Mesothelial cell of epicardium (in vitro differentiated cells): ENCODE results near the gene CLPSL2. TPM values are rescaled to one million over a fixed set of nuclear protein-coding genes. Genes with fewer than 3 reads are reported as not detected.

Source experiments
- DNase-seq, 2 experiments: peaks; one replicate each; pipeline ENCODE4 v3.0.0; 2021; ENCODE audit warnings: low spot score in 2 of 2; ENCODE audit not compliant: unreplicated experiment in 2 of 2
- H3K27ac Mint-ChIP-seq: 2 replicates; pipeline ENCODE4 v1.8.0; 2021; ENCODE audit warnings: mixed read lengths
- H3K27me3 Mint-ChIP-seq: 2 replicates; pipeline ENCODE4 v1.8.0; 2021; ENCODE audit warnings: low read depth, mixed read lengths
- H3K36me3 Mint-ChIP-seq: 2 replicates; pipeline ENCODE4 v1.8.0; 2021; ENCODE audit warnings: mixed read lengths
- H3K4me1 Mint-ChIP-seq: 2 replicates; pipeline ENCODE4 v1.8.0; 2021; ENCODE audit warnings: mixed read lengths
- H3K4me3 Mint-ChIP-seq: 2 replicates; pipeline ENCODE4 v1.8.0; 2021; ENCODE audit warnings: mild to moderate bottlenecking, moderate library complexity, mixed read lengths
- H3K9me3 Mint-ChIP-seq: 2 replicates; pipeline ENCODE4 v1.8.0; 2021; ENCODE audit warnings: mixed read lengths
- CTCF ChIP-seq: fragments of 200-600 bp; sonication (generic); IDR thresholded peaks from one replicate; pipeline ENCODE4 v1.5.0; 2021; ENCODE audit warnings: antibody characterized with exemption; ENCODE audit not compliant: unreplicated experiment
- total RNA-seq: library from RNA; stranded (reverse); gene quantifications from 3 replicates; pipeline ENCODE4 v1.2.1, GENCODE V29; 2021

Gene CLPSL2
- total RNA-seq, 1 donor from 2014 or later, result not detected

GRCh38 chr6:35784200-35784599, 7.8 kb downstream of the CLPSL2 start:
- Mint-ChIP-seq H3K4me3 (no peak overlapping the region), H3K27ac (no peak overlapping the region), H3K36me3 (no peaks in the 10 kb centered on the region), H3K9me3 (no peaks in the 10 kb centered on the region), H3K4me1 (peaks cover 3% of the 10 kb centered on the region), H3K27me3 (peaks cover 30% of the 10 kb centered on the region)
- no peak for TF ChIP-seq CTCF
- no peak for DNase-seq

GRCh38 chr6:35786272-35786671, 9.9 kb downstream of the CLPSL2 start:
- no peak for TF ChIP-seq CTCF
- Mint-ChIP-seq H3K27ac (no peak overlapping the region), H3K4me1 (peaks cover 3% of the 10 kb centered on the region), H3K36me3 (no peaks in the 10 kb centered on the region), H3K27me3 (peaks cover 38% of the 10 kb centered on the region), H3K4me3 (no peak overlapping the region), H3K9me3 (no peaks in the 10 kb centered on the region)
- no peak for DNase-seq

GRCh38 chr6:35786810-35787209, 10.4 kb downstream of the CLPSL2 start:
- H3K27me3 Mint-ChIP-seq, result peaks cover 38% of the 10 kb centered on the region
- H3K9me3 Mint-ChIP-seq, result no peaks in the 10 kb centered on the region
- DNase-seq, result no peak
- H3K27ac Mint-ChIP-seq, result no peak overlapping the region
- H3K36me3 Mint-ChIP-seq, result no peaks in the 10 kb centered on the region
- peaks cover 3% of the 10 kb centered on the region for H3K4me1 Mint-ChIP-seq
- H3K4me3 Mint-ChIP-seq, result no peak overlapping the region
- TF ChIP-seq CTCF, result no peak

GRCh38 chr6:35787266-35788218, 11.1 kb downstream of the CLPSL2 start:
- no peaks in the 10 kb centered on the region for H3K36me3 Mint-ChIP-seq

GRCh38 chr6:35788423-35788982, 12.1 kb downstream of the CLPSL2 start:
- no peak for TF ChIP-seq CTCF
- peaks cover 37% of the 10 kb centered on the region for H3K27me3 Mint-ChIP-seq
- DNase-seq, result no peak
- H3K9me3 Mint-ChIP-seq, result no peaks in the 10 kb centered on the region
- no peaks in the 10 kb centered on the region for H3K4me1 Mint-ChIP-seq
- H3K4me3 Mint-ChIP-seq, result no peak overlapping the region
- no peaks in the 10 kb centered on the region for H3K36me3 Mint-ChIP-seq
- no peak overlapping the region for H3K27ac Mint-ChIP-seq

More at GRCh38 chr6:35787266-35788218, 11.1 kb downstream of the CLPSL2 start:
- H3K4me1 Mint-ChIP-seq, result no peaks in the 10 kb centered on the region
- H3K9me3 Mint-ChIP-seq, result no peaks in the 10 kb centered on the region
- H3K27ac Mint-ChIP-seq, result no peak overlapping the region
- H3K27me3 Mint-ChIP-seq, result peaks cover 35% of the 10 kb centered on the region
- TF ChIP-seq CTCF, result no peak
- no peak for DNase-seq
- H3K4me3 Mint-ChIP-seq, result no peak overlapping the region
